ENCODE data around the gene CARF.
"Not testable (repeated sequence)": the region's sequence is repeated elsewhere in the genome, so short reads cannot be mapped to it uniquely, and the experiment has no call there.

Gene CARF

DNA sequence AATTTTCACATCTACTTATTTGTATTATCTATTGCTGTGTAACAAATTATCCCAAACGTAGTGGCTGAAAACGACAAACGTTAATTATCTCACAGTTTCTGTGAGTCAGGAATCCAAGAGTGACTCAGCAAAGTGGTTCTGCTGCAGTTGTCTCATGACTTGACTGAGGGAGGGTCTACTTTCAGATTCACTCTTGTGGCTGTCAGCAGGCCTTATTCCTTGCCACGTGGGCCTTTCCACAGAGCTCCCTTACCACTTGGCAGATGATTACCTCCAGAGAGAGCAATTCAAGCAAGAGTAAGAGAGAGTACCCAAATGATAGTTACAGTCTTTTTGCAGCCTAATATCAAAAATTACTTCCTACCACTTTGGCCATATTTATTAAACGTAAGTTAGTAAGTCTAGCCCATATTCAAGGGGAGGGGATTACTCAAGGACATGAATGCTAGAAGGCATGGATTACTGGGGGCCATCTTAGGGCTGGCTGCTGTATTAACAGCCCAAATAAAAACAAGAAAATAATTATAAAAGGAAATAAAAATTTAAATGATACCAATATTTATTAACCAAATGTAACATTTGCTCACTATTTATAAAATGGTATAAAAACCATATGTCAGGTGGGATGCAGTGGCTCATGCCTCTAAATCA is 53.9 kb downstream of the CARF start:
- no peaks in the 10 kb centered on the region; the same call in 1 of the 2 replicates for H3K36me3 ChIP-seq
- no peak overlapping the region for H3K4me2 ChIP-seq
- no peak for TF ChIP-seq Cebpa-rat (IDR thresholded peaks at IDR 0.05)
- no peak overlapping the region for H3K27ac ChIP-seq
- H3K4me1 ChIP-seq: no peaks in the 10 kb centered on the region
- H3K9me3 ChIP-seq: no peaks in the 10 kb centered on the region
- no peaks in the 10 kb centered on the region for H3K27me3 ChIP-seq
- H3K4me3 ChIP-seq: no peak overlapping the region
- no peaks in the 10 kb centered on the region for H4K20me1 ChIP-seq
- no peak overlapping the region for H3K9ac ChIP-seq

DNA sequence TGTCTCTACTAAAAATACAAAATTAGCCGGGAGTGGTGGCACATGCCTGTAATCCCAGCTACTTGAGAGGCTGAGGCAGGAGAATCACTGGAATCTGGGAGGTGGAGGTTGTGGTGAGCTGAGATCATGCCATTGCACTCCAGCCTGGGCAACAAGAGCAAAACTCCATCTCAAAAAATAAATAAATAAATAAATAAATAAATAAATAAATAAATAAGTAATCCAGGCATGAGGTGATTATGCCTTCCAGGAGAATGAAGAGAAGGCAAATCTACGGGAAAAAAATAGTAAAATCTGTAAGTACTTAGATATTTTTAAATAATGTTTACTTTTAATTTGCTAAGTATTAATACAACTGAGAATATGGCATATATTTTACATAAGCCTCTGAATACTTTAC is 57.3 kb downstream of the CARF start:
- H3K4me3 ChIP-seq, H3K9me3 ChIP-seq, H3K36me3 ChIP-seq, H3K4me2 ChIP-seq, H3K27me3 ChIP-seq, H3K4me1 ChIP-seq, H4K20me1 ChIP-seq, H3K9ac ChIP-seq, H3K27ac ChIP-seq: not testable (repeated sequence)

DNA sequence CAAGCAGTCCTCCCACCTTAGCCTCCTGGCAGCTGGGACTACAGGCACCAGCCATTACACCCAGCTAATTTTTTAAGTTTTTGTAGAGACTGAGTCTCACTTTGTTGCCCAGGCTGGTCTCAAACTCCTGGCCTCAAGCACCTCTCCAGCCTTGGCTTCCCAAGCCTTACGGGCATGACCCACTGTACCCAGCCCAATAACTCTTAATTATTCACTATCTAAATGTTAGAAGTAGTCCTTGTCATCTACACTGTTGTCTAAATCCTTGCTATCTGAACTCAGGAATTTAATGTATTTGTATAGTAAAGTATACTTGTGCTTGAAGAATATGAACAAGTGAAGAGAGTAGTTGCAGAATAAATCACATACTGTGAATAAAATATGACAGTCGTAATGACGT is 64.7 kb downstream of the CARF start:
- H3K36me3 ChIP-seq: peaks cover 35% of the 10 kb centered on the region
- H3K27me3 ChIP-seq: no peaks in the 10 kb centered on the region
- H3K9ac ChIP-seq: no peak overlapping the region
- no peak overlapping the region for H3K4me2 ChIP-seq
- no peak for TF ChIP-seq Cebpa-rat (IDR thresholded peaks at IDR 0.05)
- no peak overlapping the region for H3K4me3 ChIP-seq
- no peaks in the 10 kb centered on the region for H4K20me1 ChIP-seq
- no peaks in the 10 kb centered on the region for H3K4me1 ChIP-seq
- H3K9me3 ChIP-seq: peaks cover 3% of the 10 kb centered on the region; the same call in 1 of the 2 replicates
- H3K27ac ChIP-seq: no peak overlapping the region

GRCh38 chr2:202982779-202983491 is 70.9 kb downstream of the CARF start:
- no peak for TF ChIP-seq Cebpa-rat (IDR thresholded peaks at IDR 0.05)
- Histone ChIP-seq H3K4me3 (no peak overlapping the region), H3K4me1 (no peaks in the 10 kb centered on the region), H3K9me3 (peaks cover 3% of the 10 kb centered on the region; the same call in 1 of the 2 replicates), H3K4me2 (no peak overlapping the region), H3K27me3 (no peaks in the 10 kb centered on the region), H3K36me3 (peaks cover 19% of the 10 kb centered on the region), H4K20me1 (no peaks in the 10 kb centered on the region), H3K27ac (no peak overlapping the region), H3K9ac (no peak overlapping the region)

DNA sequence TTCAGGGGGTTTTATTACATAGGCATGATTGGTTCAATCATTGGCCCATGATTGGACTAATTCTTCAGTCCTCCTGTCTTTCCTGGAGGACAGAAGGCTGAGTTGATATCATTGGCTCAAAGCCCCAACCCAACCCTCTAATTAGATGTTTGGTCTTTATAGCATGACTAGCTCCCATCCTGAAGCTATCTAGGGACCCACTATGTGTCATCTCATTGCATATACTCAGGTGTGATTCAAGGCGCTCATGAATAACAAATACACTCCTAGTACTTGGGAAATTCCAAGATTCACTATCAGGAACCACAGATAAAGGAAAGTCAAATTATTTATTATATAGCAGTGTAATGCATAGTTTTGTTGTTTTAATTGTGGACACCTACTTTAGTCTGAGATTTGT is 77.7 kb downstream of the CARF start:
- no peaks in the 10 kb centered on the region for H3K36me3 ChIP-seq
- H4K20me1 ChIP-seq: no peaks in the 10 kb centered on the region
- TF ChIP-seq Cebpa-rat (IDR thresholded peaks at IDR 0.05): no peak
- H3K27me3 ChIP-seq: no peaks in the 10 kb centered on the region
- H3K9me3 ChIP-seq: no peaks in the 10 kb centered on the region
- no peaks in the 10 kb centered on the region for H3K4me1 ChIP-seq
- H3K4me3 ChIP-seq: no peak overlapping the region
- H3K9ac ChIP-seq: no peak overlapping the region
- no peak overlapping the region for H3K27ac ChIP-seq
- H3K4me2 ChIP-seq: no peak overlapping the region

DNA sequence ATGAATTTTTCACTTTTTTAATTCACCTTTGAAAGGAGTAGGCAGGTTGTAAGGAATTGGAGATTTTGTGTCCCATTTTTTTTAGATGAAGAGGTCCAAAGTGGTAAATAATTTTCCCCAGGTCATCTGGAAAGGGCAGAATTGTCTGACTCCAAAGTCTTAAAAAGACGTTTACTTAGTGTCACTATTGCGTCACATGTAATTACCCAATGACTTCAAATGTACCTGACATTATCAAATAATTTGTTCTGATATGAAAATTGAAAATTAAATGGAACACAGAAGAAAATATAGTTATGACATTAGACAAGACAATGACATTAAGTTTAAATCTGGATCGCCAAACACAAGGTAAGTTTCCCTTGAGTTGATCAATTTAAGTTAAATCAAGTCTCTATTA is 78.4 kb downstream of the CARF start:
- H3K27ac ChIP-seq: no peak overlapping the region
- H3K27me3 ChIP-seq: no peaks in the 10 kb centered on the region
- H3K9ac ChIP-seq: no peak overlapping the region
- TF ChIP-seq Cebpa-rat (IDR thresholded peaks at IDR 0.05): no peak
- no peaks in the 10 kb centered on the region for H3K9me3 ChIP-seq
- H3K4me3 ChIP-seq: no peak overlapping the region
- no peaks in the 10 kb centered on the region for H4K20me1 ChIP-seq
- H3K4me2 ChIP-seq: no peak overlapping the region
- H3K4me1 ChIP-seq: no peaks in the 10 kb centered on the region
- no peaks in the 10 kb centered on the region for H3K36me3 ChIP-seq

DNA sequence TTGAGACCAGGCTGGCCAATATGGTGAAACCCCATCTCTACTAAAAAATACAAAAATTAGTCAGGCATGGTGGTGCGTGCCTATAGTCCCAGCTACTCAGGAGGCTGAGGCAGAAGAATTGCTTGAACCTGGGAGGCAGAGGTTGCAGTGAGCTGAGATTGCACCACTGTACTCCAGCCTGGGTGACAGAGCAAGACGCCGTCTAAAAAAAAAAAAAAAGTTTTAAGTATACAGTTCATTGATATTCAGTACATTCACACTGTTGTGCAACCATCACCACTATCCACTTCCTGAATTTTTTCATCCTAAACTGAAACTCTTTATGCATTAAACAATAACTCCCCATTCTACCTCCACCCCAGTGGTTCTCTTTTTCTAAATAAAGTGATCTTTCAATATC is 85.0 kb downstream of the CARF start:
- not testable (repeated sequence) for H4K20me1 ChIP-seq, H3K9ac ChIP-seq, H3K4me2 ChIP-seq, H3K4me3 ChIP-seq, H3K36me3 ChIP-seq, H3K4me1 ChIP-seq, H3K27ac ChIP-seq, H3K27me3 ChIP-seq, H3K9me3 ChIP-seq

DNA sequence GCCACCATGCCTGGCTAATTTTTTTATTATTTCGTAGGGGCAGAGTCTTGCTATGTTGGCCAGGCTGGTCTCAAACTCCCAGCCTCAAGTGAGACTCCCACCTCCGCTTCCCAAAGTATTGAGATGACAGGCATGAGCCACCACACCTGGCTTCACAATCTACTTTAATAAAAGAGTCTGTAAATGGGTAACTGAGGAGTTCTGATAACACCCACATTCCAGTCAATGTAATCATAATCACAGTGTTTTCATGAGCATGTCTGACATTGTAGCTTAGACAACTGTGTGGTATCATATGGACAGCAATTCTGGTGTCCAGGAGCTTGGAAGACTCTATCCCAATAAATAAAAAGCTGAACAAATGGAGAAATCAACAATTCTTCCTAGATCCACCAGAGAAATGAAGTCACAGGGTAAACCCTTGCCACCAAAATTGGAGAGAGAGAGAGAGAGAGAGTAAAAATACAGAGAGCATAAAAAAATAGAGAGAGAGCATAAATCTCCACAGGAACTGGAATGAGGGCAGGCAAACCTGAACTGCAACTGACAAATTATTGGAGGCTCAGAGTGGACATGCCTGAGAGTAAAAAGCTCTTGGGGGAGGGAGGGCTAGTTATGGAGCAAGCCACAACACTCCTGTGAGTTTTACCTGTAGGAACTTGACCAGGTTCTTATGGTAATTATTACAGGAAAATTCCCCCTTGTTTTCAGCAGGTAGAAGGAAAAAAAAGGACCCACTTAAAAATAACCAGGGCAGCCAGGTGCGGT is 90.2 kb downstream of the CARF start:
- no peaks in the 10 kb centered on the region for H3K27me3 ChIP-seq
- no peaks in the 10 kb centered on the region for H4K20me1 ChIP-seq
- TF ChIP-seq Cebpa-rat (IDR thresholded peaks at IDR 0.05): no peak
- no peak overlapping the region for H3K27ac ChIP-seq
- H3K9me3 ChIP-seq: no peaks in the 10 kb centered on the region
- H3K4me3 ChIP-seq: no peak overlapping the region
- no peak overlapping the region for H3K4me2 ChIP-seq
- no peak overlapping the region for H3K9ac ChIP-seq
- H3K4me1 ChIP-seq: no peaks in the 10 kb centered on the region
- no peaks in the 10 kb centered on the region for H3K36me3 ChIP-seq

DNA sequence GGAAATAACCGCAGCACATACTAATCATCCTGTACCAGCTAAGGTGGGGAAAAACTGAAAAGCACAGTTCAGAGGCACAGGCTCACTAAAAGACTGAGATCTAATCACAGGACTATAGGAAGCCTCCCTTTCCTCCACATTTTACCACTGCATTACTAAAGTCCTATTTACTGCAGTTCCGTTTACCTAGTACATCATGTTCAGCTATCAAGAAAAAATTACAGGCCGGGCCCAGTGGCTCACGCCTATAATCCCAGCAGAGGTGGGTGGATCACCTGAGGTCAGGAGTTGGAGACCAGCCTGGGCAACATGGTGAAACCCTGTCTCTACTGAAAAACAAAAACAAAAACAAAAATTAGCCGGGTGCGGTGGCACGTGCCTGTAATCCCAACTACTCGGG is 91.6 kb downstream of the CARF start:
- TF ChIP-seq Cebpa-rat (IDR thresholded peaks at IDR 0.05): no peak
- Histone ChIP-seq H3K4me3 (no peak overlapping the region), H3K4me1 (no peaks in the 10 kb centered on the region), H3K9ac (no peak overlapping the region), H3K27ac (no peak overlapping the region), H3K36me3 (no peaks in the 10 kb centered on the region), H3K4me2 (no peak overlapping the region), H4K20me1 (no peaks in the 10 kb centered on the region), H3K9me3 (no peaks in the 10 kb centered on the region; the same call in 1 of the 2 replicates), H3K27me3 (no peaks in the 10 kb centered on the region)
